Panc1 (cell line): ENCODE data around the gene SMARCB1.

Source experiments
- POLR2AphosphoS5 ChIP-seq: IDR thresholded peaks from 2 replicates; pipeline ENCODE4 v1.6.1; 2012; ENCODE audit warnings: mild to moderate bottlenecking, low read depth, low read length, moderate library complexity
- SIN3A ChIP-seq: IDR thresholded peaks from 2 replicates; pipeline ENCODE4 v1.6.1; 2012; ENCODE audit warnings: low read depth, mild to moderate bottlenecking, low read length, moderate library complexity, borderline replicate concordance; ENCODE audit not compliant: insufficient read depth
- TCF7L2 ChIP-seq: IDR thresholded peaks from 2 replicates; pipeline ENCODE4 v1.6.1; 2011; ENCODE audit warnings: mild to moderate bottlenecking, low read depth, low read length, inconsistent platforms
- TF ChIP-seq, protein P1 (sequence below): fragments of 450-650 bp; IDR thresholded peaks from 2 replicates; pipeline ENCODE4 v1.5.1; 2017; ENCODE audit warnings: mild to moderate bottlenecking
- TF ChIP-seq, protein P2 (sequence below), 2 experiments: IDR thresholded peaks; 2 replicates each; pipeline ENCODE4 v1.6.1; 2011 to 2012; ENCODE audit warnings: low read depth in 2 of 2, control low read depth in 1 of 2, low read length in 1 of 2, mild to moderate bottlenecking in 1 of 2, moderate library complexity in 1 of 2; ENCODE audit not compliant: insufficient read depth in 1 of 2

DNA sequence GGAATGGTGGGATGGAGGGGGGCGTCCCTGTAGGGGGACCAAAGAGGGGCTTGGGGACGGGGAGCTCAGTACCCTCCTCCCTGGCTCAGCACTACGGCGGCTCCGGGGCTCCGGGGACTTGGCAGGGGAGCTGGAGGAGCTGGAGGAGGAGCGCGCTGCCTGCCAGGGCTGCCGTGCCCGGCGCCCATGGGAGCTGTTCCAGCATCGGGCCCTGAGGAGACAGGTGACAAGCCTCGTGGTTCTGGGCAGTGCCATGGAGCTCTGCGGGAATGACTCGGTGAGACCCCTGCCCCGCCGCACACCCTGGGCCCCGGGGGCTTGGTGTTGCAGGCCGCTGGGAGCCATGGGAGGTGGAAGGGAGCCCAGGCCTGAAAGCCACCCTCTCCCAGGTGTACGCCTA lies 95.6 kb downstream of the SMARCB1 start:
- TF ChIP-seq POLR2AphosphoS5 (no peak), TCF7L2 (no peak), SIN3A (no peak)
- TF ChIP-seq, protein P1, sequence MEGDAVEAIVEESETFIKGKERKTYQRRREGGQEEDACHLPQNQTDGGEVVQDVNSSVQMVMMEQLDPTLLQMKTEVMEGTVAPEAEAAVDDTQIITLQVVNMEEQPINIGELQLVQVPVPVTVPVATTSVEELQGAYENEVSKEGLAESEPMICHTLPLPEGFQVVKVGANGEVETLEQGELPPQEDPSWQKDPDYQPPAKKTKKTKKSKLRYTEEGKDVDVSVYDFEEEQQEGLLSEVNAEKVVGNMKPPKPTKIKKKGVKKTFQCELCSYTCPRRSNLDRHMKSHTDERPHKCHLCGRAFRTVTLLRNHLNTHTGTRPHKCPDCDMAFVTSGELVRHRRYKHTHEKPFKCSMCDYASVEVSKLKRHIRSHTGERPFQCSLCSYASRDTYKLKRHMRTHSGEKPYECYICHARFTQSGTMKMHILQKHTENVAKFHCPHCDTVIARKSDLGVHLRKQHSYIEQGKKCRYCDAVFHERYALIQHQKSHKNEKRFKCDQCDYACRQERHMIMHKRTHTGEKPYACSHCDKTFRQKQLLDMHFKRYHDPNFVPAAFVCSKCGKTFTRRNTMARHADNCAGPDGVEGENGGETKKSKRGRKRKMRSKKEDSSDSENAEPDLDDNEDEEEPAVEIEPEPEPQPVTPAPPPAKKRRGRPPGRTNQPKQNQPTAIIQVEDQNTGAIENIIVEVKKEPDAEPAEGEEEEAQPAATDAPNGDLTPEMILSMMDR: no peak
- TF ChIP-seq, protein P2, sequence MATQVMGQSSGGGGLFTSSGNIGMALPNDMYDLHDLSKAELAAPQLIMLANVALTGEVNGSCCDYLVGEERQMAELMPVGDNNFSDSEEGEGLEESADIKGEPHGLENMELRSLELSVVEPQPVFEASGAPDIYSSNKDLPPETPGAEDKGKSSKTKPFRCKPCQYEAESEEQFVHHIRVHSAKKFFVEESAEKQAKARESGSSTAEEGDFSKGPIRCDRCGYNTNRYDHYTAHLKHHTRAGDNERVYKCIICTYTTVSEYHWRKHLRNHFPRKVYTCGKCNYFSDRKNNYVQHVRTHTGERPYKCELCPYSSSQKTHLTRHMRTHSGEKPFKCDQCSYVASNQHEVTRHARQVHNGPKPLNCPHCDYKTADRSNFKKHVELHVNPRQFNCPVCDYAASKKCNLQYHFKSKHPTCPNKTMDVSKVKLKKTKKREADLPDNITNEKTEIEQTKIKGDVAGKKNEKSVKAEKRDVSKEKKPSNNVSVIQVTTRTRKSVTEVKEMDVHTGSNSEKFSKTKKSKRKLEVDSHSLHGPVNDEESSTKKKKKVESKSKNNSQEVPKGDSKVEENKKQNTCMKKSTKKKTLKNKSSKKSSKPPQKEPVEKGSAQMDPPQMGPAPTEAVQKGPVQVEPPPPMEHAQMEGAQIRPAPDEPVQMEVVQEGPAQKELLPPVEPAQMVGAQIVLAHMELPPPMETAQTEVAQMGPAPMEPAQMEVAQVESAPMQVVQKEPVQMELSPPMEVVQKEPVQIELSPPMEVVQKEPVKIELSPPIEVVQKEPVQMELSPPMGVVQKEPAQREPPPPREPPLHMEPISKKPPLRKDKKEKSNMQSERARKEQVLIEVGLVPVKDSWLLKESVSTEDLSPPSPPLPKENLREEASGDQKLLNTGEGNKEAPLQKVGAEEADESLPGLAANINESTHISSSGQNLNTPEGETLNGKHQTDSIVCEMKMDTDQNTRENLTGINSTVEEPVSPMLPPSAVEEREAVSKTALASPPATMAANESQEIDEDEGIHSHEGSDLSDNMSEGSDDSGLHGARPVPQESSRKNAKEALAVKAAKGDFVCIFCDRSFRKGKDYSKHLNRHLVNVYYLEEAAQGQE (IDR thresholded peaks at IDR 0.05; ENCODE audit: insufficient read depth in 1 of 2, low read depth in 2 of 2, low read length in 1 of 2): no peak
